Sigmoid colon (tissue), 4 donors: Measurements from ENCODE around the gene NADK.

Experiments used
- CTCF ChIP-seq, 4 experiments: fragments of 450-650 bp in 3 of 4; fragments of 200-600 bp in 1 of 4; IDR thresholded peaks; one replicate each; pipeline ENCODE4 v1.5.1; 2016 to 2019; ENCODE audit warnings: antibody characterized with exemption in 4 of 4, mild to moderate bottlenecking in 3 of 4, moderate library complexity in 2 of 4
- POLR2AphosphoS5 ChIP-seq, 4 donors: sonication (generic); formaldehyde crosslinking; IDR thresholded peaks; one replicate each; pipeline ENCODE4 v1.6.1; 2017; ENCODE audit warnings: antibody characterized with exemption in 4 of 4

- no peak for TF ChIP-seq CTCF (IDR thresholded peaks at IDR 0.05)
- no peak for TF ChIP-seq POLR2AphosphoS5 (IDR thresholded peaks at IDR 0.05)
Observed at GRCh38 chr1:1786836-1787605, 8.8 kb upstream of the NADK start.
